HG02852 (cell line): Measurements from ENCODE around the gene PLSCR2.
"Not testable (repeated sequence)": the region's sequence is repeated elsewhere in the genome, so short reads cannot be mapped to it uniquely, and the experiment has no call there.

ENCODE experiments used
- ATAC-seq: cut with Tn5 transposase; IDR thresholded peaks from one replicate; pipeline ENCODE4 v1.9.1; 2021; ENCODE audit warnings: mild to moderate bottlenecking, moderate library complexity; ENCODE audit not compliant: unreplicated experiment

The PLSCR2 gene

GRCh38 chr3:146491303-146491702, 21.9 kb upstream of the PLSCR2 start:
- ATAC-seq = no peak

GRCh38 chr3:146485297-146485696, 15.9 kb upstream of the PLSCR2 start:
- no peak for ATAC-seq

- ATAC-seq = no peak
These were observed 6.9 kb upstream of the PLSCR2 start for GRCh38 chr3:146476094-146476740.

GRCh38 chr3:146474976-146475375, 5.6 kb upstream of the PLSCR2 start:
- not testable (repeated sequence) for ATAC-seq

- no peak for ATAC-seq
These were observed 4.4 kb upstream of the PLSCR2 start for GRCh38 chr3:146473726-146474125.

GRCh38 chr3:146472611-146473010, 3.2 kb upstream of the PLSCR2 start:
- ATAC-seq = no peak

GRCh38 chr3:146471012-146471411, 1.7 kb upstream of the PLSCR2 start:
- no peak for ATAC-seq

- no peak for ATAC-seq
These were observed 1.1 kb upstream of the PLSCR2 start for GRCh38 chr3:146470425-146470990.

- no peak for ATAC-seq
These were observed 651 bp downstream of the PLSCR2 start for GRCh38 chr3:146468671-146469149.

GRCh38 chr3:146468234-146468633, 1.1 kb downstream of the PLSCR2 start:
- ATAC-seq = no peak

- ATAC-seq = no peak
These were observed 2.8 kb downstream of the PLSCR2 start for GRCh38 chr3:146466604-146467003.

- ATAC-seq = no peak
These were observed 3.5 kb downstream of the PLSCR2 start for GRCh38 chr3:146465693-146466465.

GRCh38 chr3:146464783-146465182, 4.6 kb downstream of the PLSCR2 start:
- ATAC-seq = no peak

- ATAC-seq = no peak
These were observed 5.3 kb downstream of the PLSCR2 start for GRCh38 chr3:146464005-146464595.

GRCh38 chr3:146454796-146455195, 14.6 kb downstream of the PLSCR2 start:
- no peak for ATAC-seq

- ATAC-seq = no peak
These were observed 19.7 kb downstream of the PLSCR2 start for GRCh38 chr3:146449613-146450012.

GRCh38 chr3:146449076-146449475, 20.3 kb downstream of the PLSCR2 start:
- ATAC-seq = no peak

- no peak for ATAC-seq
These were observed 23.3 kb downstream of the PLSCR2 start for GRCh38 chr3:146446026-146446425.

GRCh38 chr3:146440310-146440709, 29.1 kb downstream of the PLSCR2 start:
- not testable (repeated sequence) for ATAC-seq

- no peak for ATAC-seq
These were observed 37.3 kb downstream of the PLSCR2 start for GRCh38 chr3:146432066-146432465.

GRCh38 chr3:146431240-146431639, 38.1 kb downstream of the PLSCR2 start:
- no peak for ATAC-seq

- no peak for ATAC-seq
These were observed 44.0 kb downstream of the PLSCR2 start for GRCh38 chr3:146425341-146425740.
